HFF-Myc (cell line): ENCODE results near the gene GSTM3.
A peak's percentile ranks its signal among the peaks of the same experiment; 100 is the strongest.

Experiments
- DNase-seq: peaks from one replicate; pipeline ENCODE4 v3.0.0-alpha.2; 2011; ENCODE audit warnings: low read depth; ENCODE audit errors: extremely low read depth
- H3K4me3 ChIP-seq: replicated peaks from 2 replicates; pipeline ENCODE4 v1.5.1; 2011; ENCODE audit warnings: low read depth, mild to moderate bottlenecking, control low read depth, low read length
- TF ChIP-seq, protein P1 (sequence below): IDR thresholded peaks from 2 replicates; pipeline ENCODE4 v1.5.1; 2012; ENCODE audit warnings: mild to moderate bottlenecking, low read depth, low read length, control low read depth; ENCODE audit errors: missing control alignments

GSTM3 gene

DNA sequence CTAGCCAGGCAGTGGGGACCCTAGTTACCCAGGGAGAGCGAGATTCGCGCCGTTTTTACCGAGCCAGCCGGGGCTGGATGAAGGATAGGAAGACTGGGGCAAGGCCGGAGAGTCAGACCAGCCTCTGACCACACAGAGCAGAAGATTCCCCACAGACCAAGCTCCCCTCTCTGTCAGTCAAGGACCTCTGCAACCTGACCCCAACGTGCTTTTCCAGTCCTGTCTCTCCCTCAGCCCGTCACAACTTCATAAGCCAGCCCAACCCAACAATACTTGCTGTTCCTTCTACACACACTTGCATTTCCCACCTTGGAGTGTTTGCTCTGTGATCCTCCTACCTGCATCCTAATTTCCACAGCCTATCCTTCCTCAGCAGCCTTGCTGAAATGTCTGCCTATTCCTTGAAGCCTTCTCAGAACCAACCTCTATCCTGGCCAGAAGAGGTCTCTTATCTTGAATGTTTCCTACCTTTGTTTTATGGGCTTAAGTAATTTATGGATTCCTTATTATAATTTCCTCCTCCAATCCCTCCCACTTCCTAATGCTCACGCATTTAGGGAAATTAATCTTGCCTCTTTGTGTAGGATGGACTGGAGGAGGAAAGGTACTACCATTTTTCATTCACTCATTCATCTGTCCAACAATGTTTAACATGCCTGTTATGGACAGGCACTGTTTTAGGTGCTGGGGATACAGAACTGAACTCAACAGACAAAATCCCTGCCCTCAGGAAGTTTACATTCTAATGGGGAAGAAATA is at the start of gene GSTM3:
Gene GSTM3 (minus strand): TSS at position 424 of the 759 bp plus-strand sequence. CDS start 751 bp downstream, outside the sequence.
- TF ChIP-seq, protein P1, sequence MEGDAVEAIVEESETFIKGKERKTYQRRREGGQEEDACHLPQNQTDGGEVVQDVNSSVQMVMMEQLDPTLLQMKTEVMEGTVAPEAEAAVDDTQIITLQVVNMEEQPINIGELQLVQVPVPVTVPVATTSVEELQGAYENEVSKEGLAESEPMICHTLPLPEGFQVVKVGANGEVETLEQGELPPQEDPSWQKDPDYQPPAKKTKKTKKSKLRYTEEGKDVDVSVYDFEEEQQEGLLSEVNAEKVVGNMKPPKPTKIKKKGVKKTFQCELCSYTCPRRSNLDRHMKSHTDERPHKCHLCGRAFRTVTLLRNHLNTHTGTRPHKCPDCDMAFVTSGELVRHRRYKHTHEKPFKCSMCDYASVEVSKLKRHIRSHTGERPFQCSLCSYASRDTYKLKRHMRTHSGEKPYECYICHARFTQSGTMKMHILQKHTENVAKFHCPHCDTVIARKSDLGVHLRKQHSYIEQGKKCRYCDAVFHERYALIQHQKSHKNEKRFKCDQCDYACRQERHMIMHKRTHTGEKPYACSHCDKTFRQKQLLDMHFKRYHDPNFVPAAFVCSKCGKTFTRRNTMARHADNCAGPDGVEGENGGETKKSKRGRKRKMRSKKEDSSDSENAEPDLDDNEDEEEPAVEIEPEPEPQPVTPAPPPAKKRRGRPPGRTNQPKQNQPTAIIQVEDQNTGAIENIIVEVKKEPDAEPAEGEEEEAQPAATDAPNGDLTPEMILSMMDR = no peak
- DNase-seq = no peak
- H3K4me3 ChIP-seq = peak within 1 kb of the TSS; percentile 66

DNA sequence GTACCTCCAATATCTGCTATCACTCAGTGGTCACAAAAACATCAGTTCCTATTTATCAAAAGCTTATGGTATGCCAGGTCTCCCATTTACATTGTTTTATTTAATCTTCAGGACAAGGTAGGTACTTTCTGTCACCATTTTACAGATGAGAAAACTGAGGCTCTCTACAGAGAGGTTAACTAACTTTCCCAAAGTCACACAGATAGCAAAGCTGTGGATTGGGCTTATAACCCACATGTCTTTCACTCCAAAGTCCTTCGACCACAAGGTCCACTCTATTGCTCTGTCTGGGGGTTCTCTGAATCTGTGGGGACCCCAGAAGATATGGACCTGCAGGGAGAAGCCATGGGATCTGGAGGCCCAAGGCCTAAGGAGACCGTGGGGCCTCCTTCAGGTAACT is 49.5 kb upstream of the GSTM3 start:
- TF ChIP-seq, protein P1 = no peak
- no peak overlapping the region for H3K4me3 ChIP-seq
- no peak for DNase-seq

DNA sequence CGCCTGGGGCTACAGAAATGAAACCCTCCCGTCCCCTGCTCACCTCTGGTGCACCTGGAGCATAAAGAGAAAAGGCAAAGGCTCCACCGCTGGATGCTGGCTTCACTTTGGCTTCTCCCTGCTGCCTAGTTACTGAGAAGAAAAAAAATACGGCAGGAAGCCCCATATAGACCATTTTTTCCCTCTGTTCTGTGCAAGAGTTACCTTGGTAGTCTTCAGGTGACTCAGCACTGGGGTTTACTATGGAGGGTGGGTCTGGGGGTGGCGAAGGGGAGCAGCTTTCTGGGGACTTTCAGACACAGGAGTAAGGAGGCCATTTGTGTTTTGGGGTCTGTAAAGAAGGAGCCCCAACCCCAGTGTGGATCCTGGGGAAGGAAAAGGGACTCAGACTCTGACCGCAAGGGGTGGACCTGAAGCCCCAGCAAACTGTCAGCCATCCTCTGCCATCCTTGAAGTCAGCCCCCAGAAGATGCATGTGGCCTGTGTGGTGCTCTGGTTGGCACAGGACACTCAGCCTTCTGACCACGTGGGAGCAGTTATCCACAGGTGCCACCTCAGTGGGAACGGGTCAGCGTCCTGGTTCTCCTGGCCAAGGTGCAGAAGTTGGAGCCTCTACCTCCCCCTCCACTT is 48.8 kb upstream of the GSTM3 start:
- TF ChIP-seq, protein P1 = no peak
- no peak overlapping the region for H3K4me3 ChIP-seq
- DNase-seq = no peak

DNA sequence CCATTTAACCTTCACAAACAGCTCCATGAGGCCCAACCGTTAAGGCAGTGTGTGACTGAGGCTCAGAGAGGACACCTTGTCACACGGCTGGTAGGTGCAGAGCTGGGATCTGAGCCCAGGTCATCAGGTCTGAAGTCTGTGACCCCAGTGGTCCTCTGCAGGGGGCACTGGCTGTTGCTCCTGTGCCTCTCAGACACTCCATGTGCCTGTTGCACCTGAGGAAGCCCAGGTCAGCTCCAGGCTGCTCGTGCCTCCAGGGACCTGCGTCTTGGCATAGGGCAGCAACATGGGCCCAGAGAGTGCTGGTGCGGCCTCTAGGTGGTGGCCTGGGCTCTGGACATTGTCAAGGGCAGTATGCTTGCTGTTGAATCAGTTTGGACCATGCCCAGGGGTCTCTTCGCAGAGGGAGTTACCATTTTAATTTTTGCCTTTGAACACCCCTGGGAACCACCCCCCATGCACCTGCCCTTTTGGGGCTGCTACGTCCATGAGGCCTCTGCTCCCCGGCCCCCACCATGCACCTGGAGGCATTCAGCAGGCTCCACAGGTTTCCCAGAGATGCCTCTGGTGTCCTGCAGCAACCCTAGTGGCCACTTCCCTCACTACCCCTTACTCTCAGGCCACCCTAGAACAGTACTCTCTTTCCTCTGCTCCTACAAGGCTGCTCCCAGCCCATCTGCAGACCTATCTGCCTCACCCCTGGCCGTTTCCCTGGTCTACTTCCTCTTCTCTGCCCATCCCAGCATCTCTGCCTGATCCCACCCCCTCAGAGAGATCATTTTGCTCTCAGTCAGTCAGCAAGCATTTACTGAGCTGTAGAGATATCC is 48.1 kb upstream of the GSTM3 start:
- TF ChIP-seq, protein P1 = peak; percentile 46
- no peak overlapping the region for H3K4me3 ChIP-seq
- DNase-seq = no peak

DNA sequence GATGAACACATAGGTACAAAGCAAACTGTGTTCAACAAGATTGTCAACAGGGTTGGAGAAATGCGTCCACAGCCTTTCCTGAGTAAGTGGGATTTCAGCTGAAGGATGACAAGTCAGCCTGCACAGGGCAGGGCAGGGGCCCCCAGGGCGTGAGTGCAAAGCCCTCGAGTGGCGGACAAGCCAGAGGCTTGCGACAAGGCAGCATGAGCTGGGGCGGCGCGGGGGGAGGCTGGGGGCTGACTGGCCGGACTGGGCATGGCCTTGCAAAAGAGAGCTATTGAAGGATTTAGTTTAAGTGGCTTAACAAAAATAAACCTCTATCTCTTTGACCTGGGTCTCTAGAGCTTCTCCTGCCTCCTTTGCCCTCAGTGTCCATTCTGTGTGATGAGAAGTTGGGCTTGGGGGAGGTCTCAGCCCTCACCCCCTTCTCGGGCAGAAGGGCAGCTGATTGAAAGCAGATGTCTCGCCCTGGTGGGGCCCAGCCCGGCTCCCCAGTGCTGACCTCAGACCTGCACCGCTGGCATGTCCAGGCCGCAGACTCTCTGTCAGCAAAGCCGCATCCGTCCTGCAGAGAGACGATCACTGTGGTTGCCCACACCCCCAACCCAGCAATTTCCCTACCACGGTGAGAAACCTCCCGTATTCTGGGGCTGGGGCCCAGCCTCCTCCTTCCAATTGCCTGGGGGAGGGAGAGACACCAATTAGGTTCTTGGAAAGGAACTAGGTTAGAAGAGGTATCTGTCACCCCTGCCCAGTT is 47.2 kb upstream of the GSTM3 start:
- TF ChIP-seq, protein P1 = no peak
- no peak for DNase-seq

DNA sequence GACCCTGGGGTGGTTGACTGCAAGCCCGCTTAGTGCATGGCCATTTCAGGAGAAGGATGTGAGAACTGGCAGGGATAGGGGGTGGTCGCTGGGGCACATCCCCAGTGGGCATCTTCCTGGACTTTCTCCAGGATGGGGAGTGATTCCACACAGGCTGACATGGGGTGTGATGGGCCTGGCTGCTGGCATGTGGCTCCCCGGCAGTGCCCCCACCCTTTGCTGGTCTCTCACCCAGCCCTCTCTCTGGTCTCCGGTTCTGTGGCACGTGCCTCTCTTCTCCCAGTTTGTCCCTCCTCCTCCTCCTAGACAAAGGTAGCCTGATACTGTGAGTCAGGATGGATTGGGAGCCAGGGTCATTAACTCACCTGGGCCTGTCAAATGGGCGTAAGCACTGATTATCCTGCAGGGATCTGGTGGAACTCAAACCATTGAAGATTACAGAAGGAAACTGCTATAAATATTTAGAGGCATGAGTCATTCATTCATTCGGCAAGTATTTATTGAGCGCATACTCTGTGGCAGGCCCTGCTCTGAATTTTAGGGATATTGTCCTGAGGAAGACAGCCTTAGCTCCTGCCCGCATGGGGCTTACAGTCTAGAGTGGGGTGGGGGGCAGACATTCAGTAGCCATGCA is 46.5 kb upstream of the GSTM3 start:
- DNase-seq = no peak
- TF ChIP-seq, protein P1 = no peak
- H3K4me3 ChIP-seq = no peak overlapping the region

More for the DNA sequence above, 47.2 kb upstream of the GSTM3 start:
- no peak overlapping the region for H3K4me3 ChIP-seq
